Stimulated activated CD4-positive, alpha-beta T cell treated with anti-CD3 and anti-CD28 coated beads, Interleukin-15, amount 100 ng/mL, for 24 hours (primary cell): ENCODE data around the gene ZBTB7C.

Experiments
- DNase-seq: peaks from one replicate; pipeline ENCODE4 v3.0.0-alpha.2; 2020

ZBTB7C gene

DNA sequence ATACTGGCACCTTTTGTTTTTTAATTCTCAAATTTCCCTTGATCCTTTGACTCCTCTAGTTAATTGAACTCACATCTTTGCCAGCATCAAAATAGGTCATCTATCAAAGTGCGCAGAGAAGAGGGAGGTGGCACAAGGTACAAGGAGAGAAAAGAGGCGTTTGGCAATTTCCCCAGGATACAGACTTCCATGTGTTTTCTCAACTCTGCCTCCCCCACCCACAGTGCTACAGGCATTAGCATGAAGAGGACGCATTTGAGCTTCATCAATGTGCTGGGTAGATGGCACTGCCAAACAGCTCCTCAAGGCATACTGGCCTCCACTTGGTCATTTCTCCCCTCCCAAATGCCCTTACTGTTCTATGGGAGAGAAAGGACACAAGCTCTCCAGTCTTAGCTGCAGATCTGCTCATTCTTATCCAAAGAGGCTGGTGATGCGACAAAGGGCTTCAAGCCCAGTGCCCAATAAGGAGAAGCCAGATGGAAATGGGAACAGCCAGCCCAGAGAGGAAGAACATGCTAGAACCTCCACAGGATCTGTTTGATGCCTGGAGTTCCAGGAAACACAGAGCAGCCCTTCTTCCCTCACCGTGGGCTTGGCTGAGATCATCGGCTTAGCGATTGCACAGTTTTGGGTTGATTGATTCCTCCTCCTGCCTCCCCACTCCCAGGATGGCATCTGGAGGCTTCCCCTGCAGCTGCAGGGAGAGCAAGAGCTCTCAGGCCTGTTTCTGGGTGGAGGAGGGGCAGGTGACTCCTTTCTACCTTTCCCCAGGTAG, 334.1 kb downstream of the ZBTB7C start:
- DNase-seq: no peak

DNA sequence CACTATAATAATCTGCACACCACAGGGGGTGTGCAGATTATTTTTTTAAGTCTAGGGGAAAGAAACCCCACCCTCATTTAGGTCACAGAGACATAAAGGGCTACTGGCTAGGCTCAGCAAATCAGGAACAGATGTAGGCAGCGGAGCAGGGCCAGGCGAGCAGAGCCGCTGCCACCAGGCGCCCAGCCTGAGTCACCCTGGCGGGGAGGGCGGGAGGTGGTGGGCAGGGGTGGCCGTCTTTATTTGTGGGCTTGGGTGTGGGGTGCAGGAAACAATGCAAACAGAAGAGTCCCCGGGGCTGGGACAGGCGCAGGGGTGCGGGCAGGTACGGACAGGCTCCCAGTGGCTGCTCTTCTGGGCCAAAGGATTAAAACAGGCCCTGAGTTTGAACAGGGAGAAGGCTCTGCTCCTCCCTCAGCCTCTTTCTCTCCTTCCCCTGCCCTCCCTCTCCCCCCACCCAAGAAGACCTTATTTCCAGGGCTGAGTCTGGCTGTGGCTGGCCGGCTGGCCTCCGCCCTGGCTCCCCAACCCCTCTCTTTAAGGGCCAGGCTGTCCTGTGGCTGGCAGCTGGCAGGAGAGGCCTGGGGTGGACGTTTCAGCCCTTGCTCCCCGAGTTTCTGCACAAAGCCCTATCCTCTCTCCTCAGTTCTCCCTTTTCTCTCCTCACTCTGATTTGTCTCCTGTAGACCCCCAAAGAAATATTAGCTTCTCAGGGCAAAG, 335.8 kb downstream of the ZBTB7C start:
- DNase-seq: no peak

DNA sequence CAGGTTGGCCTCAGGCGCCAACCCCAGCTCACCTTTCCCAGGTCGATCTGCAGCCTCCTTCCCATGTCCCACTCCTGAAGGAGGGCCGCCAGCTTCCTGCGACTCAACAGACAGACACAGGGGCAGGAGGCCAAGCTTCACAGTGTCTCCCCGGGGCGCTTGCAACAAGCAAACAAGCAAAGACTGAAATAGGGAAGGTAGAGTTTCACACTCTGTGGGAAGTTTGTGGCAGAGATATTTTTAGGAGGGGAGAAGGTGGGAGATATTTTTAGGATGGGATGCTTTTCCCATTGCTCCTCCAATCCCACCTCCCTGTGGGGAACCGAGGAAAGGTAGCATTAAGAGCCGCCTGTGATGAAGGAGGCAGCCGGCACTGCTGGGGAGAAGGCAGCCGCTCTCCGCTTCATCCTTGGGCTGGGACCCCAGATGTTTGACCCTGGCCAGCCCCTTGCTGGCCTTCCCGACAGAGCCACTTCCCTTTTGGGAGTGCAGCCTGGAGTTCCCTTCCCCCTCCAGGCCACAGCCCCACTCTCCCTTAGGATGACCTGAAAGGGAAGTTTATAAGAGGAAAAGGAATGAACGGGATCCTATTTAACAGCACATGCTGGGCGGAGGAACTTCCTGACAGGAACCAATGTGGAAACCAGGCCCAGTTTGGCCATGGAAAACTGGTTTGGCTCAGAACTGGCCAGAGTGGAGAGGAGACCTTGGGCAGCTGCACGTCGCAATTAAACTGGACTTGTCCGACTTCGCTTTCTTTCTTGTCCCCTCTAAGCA, 336.6 kb downstream of the ZBTB7C start:
- DNase-seq: no peak

GRCh38 chr18:48068916-48069445, 340.2 kb downstream of the ZBTB7C start:
- no peak for DNase-seq

- DNase-seq: no peak
Observed at GRCh38 chr18:48066225-48066652, 342.9 kb downstream of the ZBTB7C start.

DNA sequence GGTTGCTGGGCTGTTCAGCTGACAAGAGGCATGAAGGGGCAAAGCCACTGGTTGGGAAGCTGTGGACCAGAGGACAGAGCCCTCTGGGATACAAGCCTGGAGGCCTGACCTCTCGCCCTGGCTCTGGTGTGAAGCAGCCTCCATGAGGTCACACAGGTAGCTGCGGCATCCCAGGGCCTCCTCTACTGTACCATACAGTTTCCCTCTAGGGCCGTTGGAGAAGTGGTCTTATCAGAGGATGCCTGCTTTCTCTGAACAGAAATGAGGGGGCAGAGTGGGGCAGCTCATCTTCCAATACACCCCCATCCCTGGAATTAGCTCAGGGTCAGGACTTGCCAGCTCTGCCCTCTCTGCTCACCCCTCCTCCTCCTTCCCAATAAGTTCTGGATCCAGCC, 343.6 kb downstream of the ZBTB7C start:
- DNase-seq: no peak

DNA sequence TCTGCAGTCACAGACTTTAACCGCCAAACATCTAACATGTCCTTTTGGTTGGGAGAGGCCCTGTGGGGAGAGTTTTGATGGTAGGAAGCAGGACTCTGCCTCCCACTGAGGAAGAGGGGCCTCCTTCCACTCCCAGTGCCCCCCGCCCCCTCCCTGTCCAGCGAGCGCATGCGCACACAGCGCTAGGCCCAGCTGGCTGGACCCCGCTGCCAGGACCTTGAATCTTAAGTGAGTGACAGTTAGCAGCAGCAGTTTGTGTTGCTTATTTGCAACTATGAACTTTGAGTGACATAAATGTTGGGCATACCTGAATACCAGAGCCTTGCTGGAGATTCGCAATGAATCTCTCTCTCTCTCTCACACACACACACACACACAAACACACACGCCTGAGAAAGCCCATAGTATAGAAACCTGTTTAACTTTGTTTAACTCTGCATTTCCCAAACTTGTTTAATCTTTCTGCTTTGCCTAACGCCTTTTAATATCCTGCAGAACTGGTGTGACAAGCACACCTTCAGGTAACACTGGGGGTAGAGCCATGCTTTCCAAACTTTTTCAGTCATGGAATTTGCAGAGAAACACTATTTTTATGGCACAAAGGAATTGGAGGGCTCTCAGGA, 344.1 kb downstream of the ZBTB7C start:
- DNase-seq: no peak

GRCh38 chr18:48061781-48062570, 347.2 kb downstream of the ZBTB7C start:
- no peak for DNase-seq

DNA sequence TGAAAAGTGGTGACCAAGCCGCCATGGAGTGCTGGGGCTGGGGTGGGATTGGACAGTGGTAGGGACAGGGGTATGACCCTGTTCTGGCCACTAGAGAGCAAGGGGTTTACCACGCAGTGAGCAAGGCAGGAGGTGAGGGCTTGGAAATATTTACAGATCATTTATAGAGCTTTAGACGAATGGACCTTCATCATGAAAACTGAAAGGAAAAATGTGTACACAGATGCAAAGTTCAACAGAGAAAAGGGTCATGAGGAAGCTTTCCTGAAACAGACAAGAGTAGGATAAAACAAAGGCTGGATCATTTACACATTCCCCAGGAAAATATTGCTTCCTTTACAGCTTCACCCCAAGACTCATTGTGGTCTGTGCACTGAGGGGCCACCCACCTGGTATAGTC, 348.2 kb downstream of the ZBTB7C start:
- no peak for DNase-seq

DNA sequence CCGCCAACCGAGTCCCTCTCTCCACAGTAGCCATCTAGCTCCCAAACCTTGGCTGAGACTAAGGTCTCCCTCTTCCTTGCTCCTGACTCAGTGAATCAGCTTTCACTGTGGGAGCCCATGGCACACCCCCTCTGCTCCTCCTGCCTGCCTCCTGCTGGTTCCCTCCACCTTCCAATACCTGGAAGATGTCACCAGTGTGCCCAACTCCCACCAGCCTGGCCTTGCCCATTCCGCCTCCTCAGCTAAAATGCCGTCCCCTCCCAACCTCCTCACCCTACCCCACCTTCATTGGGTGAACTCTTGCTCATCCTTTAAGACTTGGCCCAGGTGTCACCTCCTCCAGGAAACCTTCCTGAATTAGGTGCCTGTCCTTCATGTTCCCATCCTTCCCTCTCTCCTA, 348.8 kb downstream of the ZBTB7C start:
- no peak for DNase-seq

DNA sequence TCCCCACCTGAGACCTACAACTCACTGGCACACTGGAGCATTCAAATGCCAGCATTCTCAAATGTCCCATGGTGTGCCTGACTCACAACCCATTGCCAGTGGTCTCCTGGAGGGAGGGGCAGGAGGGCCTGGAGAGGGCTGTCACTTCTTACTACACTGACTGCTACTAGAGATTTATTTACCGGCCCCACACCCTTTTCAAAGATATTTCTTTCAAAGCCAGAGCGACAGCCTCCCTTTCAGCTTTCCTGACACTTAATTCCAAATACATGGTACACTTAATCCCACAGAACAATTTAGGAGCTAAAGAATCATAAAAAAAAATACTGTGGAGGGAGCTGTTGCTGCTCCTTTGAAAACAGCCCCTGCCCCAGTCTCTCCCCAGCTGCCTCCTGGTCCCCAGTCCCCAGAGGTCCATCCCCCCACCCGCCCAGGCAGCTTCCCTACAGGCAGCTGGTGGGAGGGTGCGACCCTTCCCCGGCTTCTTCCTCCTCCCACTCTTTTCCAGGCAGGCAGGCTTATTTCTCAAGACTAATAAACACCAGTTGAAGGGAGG, 349.6 kb downstream of the ZBTB7C start:
- no peak for DNase-seq

DNA sequence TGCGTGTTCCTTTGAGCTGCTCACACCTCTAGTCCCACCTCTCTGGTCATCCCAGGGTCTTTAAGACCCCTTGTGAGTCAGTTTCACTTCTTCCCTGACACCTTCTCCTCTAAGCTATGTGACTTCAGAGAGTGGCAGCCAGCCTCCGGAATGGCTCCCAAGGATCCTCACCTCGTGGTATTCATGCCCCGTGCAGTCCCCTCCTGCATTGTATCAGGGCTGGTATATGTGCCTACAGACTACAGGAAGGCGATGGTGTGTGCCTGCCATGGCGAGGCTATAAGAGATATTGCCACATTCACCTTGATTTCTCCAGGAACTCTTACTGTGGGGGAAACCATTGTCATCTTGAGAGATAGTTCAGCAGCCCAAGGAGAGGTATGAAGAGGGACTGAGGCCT, 350.7 kb downstream of the ZBTB7C start:
- DNase-seq: no peak

DNA sequence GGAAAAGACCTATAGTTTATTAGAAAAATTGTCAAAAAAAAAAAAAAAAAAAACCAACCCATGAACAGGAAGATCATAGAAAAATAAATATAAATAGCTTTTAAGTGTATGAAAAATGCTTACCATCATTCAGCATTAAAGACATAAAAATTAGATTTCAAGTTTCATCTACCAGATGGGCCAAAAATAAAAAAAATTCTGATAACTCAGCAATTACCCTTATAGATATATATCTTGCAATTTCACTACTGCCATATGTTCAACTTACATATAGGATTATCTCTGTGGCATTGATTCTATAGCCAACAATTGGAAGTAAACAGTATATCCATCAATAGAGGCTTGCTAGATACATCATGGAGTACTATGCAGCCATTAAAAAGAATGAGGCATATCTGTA, 352.2 kb downstream of the ZBTB7C start:
- no peak for DNase-seq

GRCh38 chr18:48055351-48055750, 353.8 kb downstream of the ZBTB7C start:
- DNase-seq: no peak

DNA sequence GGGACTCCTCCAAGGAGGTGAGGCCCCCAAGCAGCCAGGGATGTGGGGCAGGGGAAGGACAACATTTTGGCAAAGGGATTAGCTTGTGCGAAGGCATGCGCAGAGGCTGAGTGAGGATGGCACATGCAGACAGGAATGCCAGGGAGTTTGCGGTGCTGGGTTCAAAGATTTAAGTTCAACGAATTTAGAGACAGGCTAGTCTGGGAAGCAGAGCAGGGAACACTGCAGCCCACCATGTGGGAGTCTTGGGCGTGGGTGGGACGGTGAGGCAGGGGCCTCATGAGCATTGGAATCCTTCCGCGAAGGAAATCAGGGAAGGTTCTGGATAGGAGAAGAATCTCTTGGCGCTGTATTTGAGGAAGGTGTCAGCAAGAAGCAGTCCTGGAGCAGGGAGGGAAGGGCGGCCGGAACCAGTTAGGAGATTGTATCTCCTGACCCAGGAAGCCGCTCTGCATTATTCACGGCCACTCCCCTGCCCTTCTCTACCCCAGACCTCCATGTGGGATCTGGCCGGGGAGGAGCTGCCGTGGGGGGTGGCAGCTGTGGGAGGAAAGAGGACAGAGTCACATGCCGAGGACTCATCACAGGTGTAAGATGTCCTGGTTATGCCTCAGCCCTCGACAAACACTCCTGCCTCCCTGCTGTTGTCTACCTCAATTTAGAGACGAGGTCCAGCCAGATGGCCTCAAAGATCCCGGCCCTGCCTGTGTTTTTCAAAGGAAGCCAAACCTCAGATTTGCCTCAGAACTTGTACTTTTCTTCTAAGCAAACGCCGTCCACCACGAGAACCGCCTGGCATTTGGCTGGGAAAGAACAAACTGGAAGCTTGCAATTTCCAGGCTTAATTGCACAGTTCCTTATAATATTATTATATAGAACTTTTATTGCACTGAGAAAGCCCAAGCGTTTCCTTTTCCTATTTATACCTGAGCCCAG, 355.0 kb downstream of the ZBTB7C start:
- DNase-seq: no peak

DNA sequence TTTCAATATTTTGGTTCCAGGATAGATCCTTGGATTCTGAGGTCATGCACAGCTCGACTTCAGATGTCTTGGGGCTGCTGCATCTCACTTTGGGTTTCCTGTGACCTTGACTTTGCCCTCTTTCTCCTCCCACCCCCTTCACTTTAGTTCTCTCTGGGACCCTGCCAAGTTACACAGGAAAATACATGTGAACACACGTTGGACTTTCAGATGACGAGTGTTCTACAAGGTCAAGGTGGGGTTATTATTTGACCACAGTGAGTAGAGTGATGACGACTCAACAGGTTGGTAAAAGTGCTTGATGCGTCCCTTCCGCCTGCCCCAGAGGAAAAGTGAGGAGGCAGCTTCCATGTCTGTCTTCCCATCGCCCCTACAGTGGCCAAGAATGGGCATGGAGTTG, 356.3 kb downstream of the ZBTB7C start:
- no peak for DNase-seq

- DNase-seq: no peak
Observed at GRCh38 chr18:48051945-48052840, 357.0 kb downstream of the ZBTB7C start.

GRCh38 chr18:48050176-48050575, 359.0 kb downstream of the ZBTB7C start:
- no peak for DNase-seq

DNA sequence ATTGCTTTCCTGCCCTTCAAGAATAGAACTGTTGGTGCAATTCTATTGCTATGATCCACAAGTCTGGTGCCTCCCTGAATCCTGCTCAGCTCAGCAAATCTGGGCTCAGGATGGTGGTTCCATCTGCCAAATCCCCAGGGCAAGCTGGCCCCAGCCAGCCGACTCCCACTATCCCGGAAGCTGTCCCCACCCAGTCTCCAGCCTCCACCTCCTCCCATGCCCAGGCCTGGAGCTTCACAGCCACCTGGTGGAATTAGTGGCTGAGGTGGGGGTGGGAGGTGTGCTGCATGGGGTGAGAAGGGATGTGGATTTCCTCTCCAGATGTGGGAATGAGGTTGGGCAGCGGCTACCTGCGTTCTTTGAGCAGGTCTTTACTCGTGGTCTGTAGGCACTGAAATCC, 359.4 kb downstream of the ZBTB7C start:
- DNase-seq: no peak

DNA sequence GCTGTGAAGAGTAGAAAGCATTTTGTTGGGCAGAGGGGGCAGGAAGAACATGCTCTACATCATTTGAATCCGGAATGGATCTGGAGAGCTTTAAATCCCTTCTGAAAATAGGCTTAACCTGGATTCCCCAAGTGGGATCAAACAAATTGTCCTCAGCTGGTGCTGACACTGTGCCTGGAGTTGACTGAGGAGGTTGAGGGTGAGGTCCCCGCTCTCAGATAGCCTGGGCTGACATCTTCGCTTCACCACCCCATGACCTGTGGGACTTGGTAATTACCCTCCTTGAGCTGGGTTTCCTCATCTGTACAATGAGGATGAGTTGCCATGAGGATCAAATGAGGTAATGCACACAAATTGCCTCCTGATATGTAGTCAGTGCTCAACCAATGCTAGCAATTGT, 360.9 kb downstream of the ZBTB7C start:
- no peak for DNase-seq
